ENCODE results near the gene MED23. TPM values are rescaled to one million over a fixed set of nuclear protein-coding genes. Genes with fewer than 3 reads are reported as not detected.

The MED23 gene
- polyA plus RNA-seq, 1 of the 3 experiments (the other 2 are of a cell fraction): 10.1 TPM

GRCh38 chr6:131646249-131646670 lies 18.2 kb upstream of the MED23 start (continued):
- TF ChIP-seq, protein P1, sequence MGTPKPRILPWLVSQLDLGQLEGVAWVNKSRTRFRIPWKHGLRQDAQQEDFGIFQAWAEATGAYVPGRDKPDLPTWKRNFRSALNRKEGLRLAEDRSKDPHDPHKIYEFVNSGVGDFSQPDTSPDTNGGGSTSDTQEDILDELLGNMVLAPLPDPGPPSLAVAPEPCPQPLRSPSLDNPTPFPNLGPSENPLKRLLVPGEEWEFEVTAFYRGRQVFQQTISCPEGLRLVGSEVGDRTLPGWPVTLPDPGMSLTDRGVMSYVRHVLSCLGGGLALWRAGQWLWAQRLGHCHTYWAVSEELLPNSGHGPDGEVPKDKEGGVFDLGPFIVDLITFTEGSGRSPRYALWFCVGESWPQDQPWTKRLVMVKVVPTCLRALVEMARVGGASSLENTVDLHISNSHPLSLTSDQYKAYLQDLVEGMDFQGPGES (IDR thresholded peaks at IDR 0.05; ENCODE audit: low read depth, low read length): no peak

DNA sequence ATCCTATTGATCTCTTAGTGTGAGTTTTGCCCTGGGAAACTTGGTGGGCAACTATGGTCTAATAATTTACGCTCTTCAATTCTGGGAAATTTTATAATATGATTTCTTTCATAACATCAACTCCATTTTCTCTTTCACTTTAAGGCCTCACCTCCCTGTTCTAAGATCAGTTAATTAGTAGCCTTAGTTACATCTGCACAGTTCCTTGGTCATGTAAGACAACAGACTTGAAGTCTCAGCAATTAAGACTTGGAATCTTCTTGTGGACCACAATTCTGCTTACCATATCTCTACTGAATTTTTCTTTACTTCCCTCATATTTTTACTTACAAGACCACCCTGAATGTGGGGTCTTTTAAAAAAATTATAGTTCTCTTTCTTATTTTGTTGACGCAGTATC lies 17.8 kb upstream of the MED23 start:
- no peak for DNase-seq
- Histone ChIP-seq H3K4me2 (no peak overlapping the region), H3K27me3 (ENCODE audit: insufficient read depth) (no peaks in the 10 kb centered on the region), H2AFZ (ENCODE audit: low read depth) (no peak overlapping the region), H3K27ac (ENCODE audit: low read depth in 2 of 2, low read length in 1 of 2) (no peak overlapping the region), H4K20me1 (ENCODE audit: insufficient read depth) (no peaks in the 10 kb centered on the region), H3K9me3 (no peaks in the 10 kb centered on the region), H3K79me2 (ENCODE audit: insufficient read depth) (no peaks in the 10 kb centered on the region), H3F3A (replicated peaks; ENCODE audit: insufficient read depth) (no peaks in the 10 kb centered on the region), H3K4me3 (ENCODE audit: low read depth in 2 of 2, low read length in 1 of 2) (no peak overlapping the region), H3K36me3 (replicated peaks in 1 of 2; ENCODE audit: control insufficient read depth in 1 of 2, insufficient read depth in 2 of 2, low read length in 1 of 2) (no peaks in the 10 kb centered on the region), H3K9ac (no peak overlapping the region), H3K9me2 (no peaks in the 10 kb centered on the region), H3K4me1 (ENCODE audit: control insufficient read depth in 1 of 2, insufficient read depth in 2 of 2, low read depth in 1 of 2, low read length in 1 of 2) (no peaks in the 10 kb centered on the region)
- CTCF ChIA-PET: no interaction called here
- POLR2A ChIA-PET: no interaction called here
- TF ChIP-seq YY1 (IDR thresholded peaks at IDR 0.05; ENCODE audit: low read depth) (no peak), CTCF (IDR thresholded peaks at IDR 0.05) (no peak), RFX5 (IDR thresholded peaks at IDR 0.05; ENCODE audit: low read length) (no peak), SIN3A (IDR thresholded peaks at IDR 0.05; ENCODE audit: borderline replicate concordance, low read depth, low read length) (no peak), FOXM1 (IDR thresholded peaks at IDR 0.05; ENCODE audit: low read depth) (no peak), NFIC (IDR thresholded peaks at IDR 0.05; ENCODE audit: borderline replicate concordance) (no peak), MXI1 (IDR thresholded peaks at IDR 0.05; ENCODE audit: low read depth, low read length) (no peak), RCOR1 (IDR thresholded peaks at IDR 0.05; ENCODE audit: low read length) (no peak), TAF1 (IDR thresholded peaks at IDR 0.05; ENCODE audit: borderline replicate concordance, low read depth, low read length) (no peak), POLR2AphosphoS5 (IDR thresholded peaks at IDR 0.05; ENCODE audit: low read depth, low read length) (no peak), REST (IDR thresholded peaks at IDR 0.05; ENCODE audit: low read depth, low read length) (no peak), FOXJ3 (CRISPR knock-in tag; IDR thresholded peaks at IDR 0.05) (no peak), NRF1 (IDR thresholded peaks at IDR 0.05; ENCODE audit: low read depth, low read length) (no peak), EZH2phosphoT487 (IDR thresholded peaks at IDR 0.05; ENCODE audit: borderline replicate concordance, low read depth) (no peak), MAX (IDR thresholded peaks at IDR 0.05; ENCODE audit: low read depth) (no peak)
- 6% methylated on average over 2 of the region's 2 CpGs for WGBS (ENCODE audit: low lambda C conversion rate)

Measured in SK-N-SH (cell line).